NT2/D1 (cell line): ENCODE data around the gene CHML.

Experiments used
- YY1 ChIP-seq: IDR thresholded peaks from 2 replicates; pipeline ENCODE4 v1.6.1; 2011; ENCODE audit not compliant: insufficient read length, insufficient read depth
- ZNF274 ChIP-seq: IDR thresholded peaks from 2 replicates; pipeline ENCODE4 v1.6.1; 2011; ENCODE audit warnings: mild to moderate bottlenecking, low read depth, low read length

DNA sequence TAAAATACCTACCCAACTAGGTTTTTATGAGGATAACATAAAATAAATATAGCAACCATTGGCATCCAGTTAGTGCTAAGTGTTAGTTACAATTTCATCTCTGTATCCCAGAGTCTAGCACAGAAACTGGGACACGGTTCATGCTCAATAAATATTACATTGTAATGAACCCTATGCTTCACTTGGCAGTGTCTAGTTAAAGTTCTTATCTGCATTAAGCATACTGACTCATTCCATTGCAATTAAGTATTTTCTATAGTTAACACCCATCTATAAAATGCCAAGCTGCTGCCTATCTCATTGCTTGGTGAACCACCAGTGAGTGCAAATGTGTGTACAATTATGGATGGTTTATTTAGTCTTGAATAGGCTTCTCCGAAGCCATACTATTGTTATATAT, 15.2 kb downstream of the CHML start:
- TF ChIP-seq YY1 (no peak), ZNF274 (no peak)
